ENCODE measurements around the gene SLC38A3. TPM values are rescaled to one million over a fixed set of nuclear protein-coding genes. Genes with fewer than 3 reads are reported as not detected.

SLC38A3 gene
- total RNA-seq, 1 donor from 2014 or later, result 0.56 TPM

- no peak overlapping the region for H3K4me3 Mint-ChIP-seq (ENCODE audit: unreplicated experiment)
- TF ChIP-seq, protein P1, sequence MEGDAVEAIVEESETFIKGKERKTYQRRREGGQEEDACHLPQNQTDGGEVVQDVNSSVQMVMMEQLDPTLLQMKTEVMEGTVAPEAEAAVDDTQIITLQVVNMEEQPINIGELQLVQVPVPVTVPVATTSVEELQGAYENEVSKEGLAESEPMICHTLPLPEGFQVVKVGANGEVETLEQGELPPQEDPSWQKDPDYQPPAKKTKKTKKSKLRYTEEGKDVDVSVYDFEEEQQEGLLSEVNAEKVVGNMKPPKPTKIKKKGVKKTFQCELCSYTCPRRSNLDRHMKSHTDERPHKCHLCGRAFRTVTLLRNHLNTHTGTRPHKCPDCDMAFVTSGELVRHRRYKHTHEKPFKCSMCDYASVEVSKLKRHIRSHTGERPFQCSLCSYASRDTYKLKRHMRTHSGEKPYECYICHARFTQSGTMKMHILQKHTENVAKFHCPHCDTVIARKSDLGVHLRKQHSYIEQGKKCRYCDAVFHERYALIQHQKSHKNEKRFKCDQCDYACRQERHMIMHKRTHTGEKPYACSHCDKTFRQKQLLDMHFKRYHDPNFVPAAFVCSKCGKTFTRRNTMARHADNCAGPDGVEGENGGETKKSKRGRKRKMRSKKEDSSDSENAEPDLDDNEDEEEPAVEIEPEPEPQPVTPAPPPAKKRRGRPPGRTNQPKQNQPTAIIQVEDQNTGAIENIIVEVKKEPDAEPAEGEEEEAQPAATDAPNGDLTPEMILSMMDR (IDR thresholded peaks at IDR 0.05; ENCODE audit: unreplicated experiment), result no peak
- DNase-seq (ENCODE audit: low spot score), result peak; percentile 41
Observed at GRCh38 chr3:50165910-50166538, 39.0 kb upstream of the SLC38A3 start.

DNA sequence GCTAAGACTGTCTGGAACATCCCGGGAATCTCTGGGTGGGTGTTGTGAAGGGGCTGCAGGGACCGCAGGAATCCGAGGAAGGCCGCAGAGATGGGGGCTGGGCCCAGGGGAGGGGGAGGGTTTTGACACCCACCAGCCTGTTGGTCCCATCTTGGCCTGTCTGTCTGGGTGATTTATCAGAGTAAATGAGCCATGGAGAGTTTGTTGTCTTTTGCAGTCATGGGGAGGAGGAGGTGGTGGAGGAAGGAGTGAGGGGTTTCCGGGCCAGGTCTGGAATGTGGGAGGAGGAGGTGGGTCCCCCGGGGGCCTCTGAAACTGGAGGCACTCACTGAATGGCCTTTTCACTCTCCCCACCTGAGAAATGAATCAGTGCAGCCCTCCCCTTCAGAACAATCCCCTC lies 38.5 kb upstream of the SLC38A3 start:
- Mint-ChIP-seq H3K27ac (ENCODE audit: unreplicated experiment) (peak overlapping the region; percentile 84), H3K9me3 (ENCODE audit: unreplicated experiment) (no peaks in the 10 kb centered on the region), H3K27me3 (ENCODE audit: unreplicated experiment) (peaks cover 4% of the 10 kb centered on the region), H3K4me1 (ENCODE audit: unreplicated experiment) (peaks cover 44% of the 10 kb centered on the region), H3K4me3 (ENCODE audit: unreplicated experiment) (peak overlapping the region; percentile 39), H3K36me3 (ENCODE audit: low read depth, unreplicated experiment) (peaks cover 9% of the 10 kb centered on the region)
- TF ChIP-seq, protein P1 (IDR thresholded peaks at IDR 0.05; ENCODE audit: unreplicated experiment), result no peak
- no peak for DNase-seq (ENCODE audit: low spot score)

More at GRCh38 chr3:50165910-50166538, 39.0 kb upstream of the SLC38A3 start:
- H3K27me3 Mint-ChIP-seq (ENCODE audit: unreplicated experiment), result peaks cover 4% of the 10 kb centered on the region
- H3K4me1 Mint-ChIP-seq (ENCODE audit: unreplicated experiment), result peaks cover 43% of the 10 kb centered on the region
- peak overlapping the region; percentile 84 for H3K27ac Mint-ChIP-seq (ENCODE audit: unreplicated experiment)
- H3K36me3 Mint-ChIP-seq (ENCODE audit: low read depth, unreplicated experiment), result peaks cover 9% of the 10 kb centered on the region
- no peaks in the 10 kb centered on the region for H3K9me3 Mint-ChIP-seq (ENCODE audit: unreplicated experiment)

DNA sequence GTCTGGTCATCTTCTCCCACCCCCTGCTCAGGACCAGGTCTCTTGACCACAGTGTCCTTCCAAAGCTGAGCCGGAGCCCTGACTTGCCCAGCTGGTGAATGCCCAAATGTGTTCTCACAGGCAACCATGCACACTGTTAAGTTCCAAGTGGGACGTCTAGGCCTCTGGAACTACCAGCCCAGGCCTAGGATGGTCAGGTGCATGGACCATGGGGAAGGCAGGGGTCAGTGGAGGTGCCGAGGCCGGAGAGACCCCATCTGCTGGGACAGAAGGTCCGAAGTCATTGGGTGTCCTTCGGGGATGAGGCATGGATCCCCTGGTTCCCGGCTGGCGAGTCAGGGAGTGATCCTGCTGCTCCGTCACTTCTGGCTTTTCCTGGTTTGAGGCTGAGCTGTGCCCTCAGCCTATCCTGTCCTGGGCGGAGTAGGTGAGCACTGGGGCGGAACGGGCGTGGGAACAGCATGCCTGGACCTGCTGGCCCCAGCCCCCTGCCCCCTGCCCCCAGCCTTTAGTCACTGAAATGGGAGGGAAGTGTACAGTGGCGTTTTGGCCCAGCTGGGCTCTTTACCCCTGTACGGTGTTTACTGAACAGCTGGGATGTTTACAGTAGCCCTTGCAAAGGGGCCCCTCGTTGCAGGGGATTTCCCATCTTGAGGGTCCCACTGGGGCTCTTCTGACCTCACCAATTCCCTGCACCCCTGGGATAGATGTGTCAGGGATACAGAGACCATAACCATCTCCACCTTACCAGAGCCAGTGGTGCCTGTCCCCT lies 37.8 kb upstream of the SLC38A3 start:
- Mint-ChIP-seq H3K27me3 (ENCODE audit: unreplicated experiment) (peaks cover 4% of the 10 kb centered on the region), H3K9me3 (ENCODE audit: unreplicated experiment) (no peaks in the 10 kb centered on the region), H3K4me3 (ENCODE audit: unreplicated experiment) (no peak overlapping the region), H3K36me3 (ENCODE audit: low read depth, unreplicated experiment) (peaks cover 9% of the 10 kb centered on the region), H3K4me1 (ENCODE audit: unreplicated experiment) (peaks cover 47% of the 10 kb centered on the region), H3K27ac (ENCODE audit: unreplicated experiment) (peak overlapping the region; percentile 84)
- no peak for DNase-seq (ENCODE audit: low spot score)
- TF ChIP-seq, protein P1 (IDR thresholded peaks at IDR 0.05; ENCODE audit: unreplicated experiment), result no peak

- H3K9me3 Mint-ChIP-seq (ENCODE audit: unreplicated experiment), result no peaks in the 10 kb centered on the region
- peak overlapping the region; percentile 38 for H3K27ac Mint-ChIP-seq (ENCODE audit: unreplicated experiment)
- no peak overlapping the region for H3K4me3 Mint-ChIP-seq (ENCODE audit: unreplicated experiment)
- no peak for DNase-seq (ENCODE audit: low spot score)
- peaks cover 5% of the 10 kb centered on the region for H3K36me3 Mint-ChIP-seq (ENCODE audit: low read depth, unreplicated experiment)
- TF ChIP-seq, protein P1 (IDR thresholded peaks at IDR 0.05; ENCODE audit: unreplicated experiment), result no peak
- H3K4me1 Mint-ChIP-seq (ENCODE audit: unreplicated experiment), result peaks cover 42% of the 10 kb centered on the region
- H3K27me3 Mint-ChIP-seq (ENCODE audit: unreplicated experiment), result peaks cover 4% of the 10 kb centered on the region
Observed at GRCh38 chr3:50167841-50168209, 37.2 kb upstream of the SLC38A3 start.

DNA sequence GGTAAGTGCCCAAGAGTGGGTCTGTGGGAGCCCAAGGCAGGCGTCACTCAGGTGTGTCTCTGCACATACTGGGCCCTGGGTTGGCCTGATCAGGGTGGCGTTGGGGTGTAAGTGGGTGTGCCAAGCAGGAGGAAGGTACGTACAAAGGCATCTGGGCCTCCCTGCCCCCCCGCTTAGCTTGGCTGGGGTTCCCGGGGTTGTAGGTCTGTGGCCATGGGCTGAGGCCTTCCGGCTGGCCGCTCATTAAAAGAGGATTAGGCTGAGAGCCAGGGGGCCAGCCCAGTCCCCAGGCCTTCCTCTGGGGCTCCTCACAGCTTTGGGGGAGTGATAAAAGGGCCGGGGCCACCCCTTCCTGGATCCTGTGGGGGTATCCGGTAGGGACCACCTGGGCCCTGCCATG lies 36.7 kb upstream of the SLC38A3 start:
- no peak overlapping the region for H3K27ac Mint-ChIP-seq (ENCODE audit: unreplicated experiment)
- no peaks in the 10 kb centered on the region for H3K9me3 Mint-ChIP-seq (ENCODE audit: unreplicated experiment)

More for the DNA sequence above, 36.7 kb upstream of the SLC38A3 start:
- H3K36me3 Mint-ChIP-seq (ENCODE audit: low read depth, unreplicated experiment), result peaks cover 5% of the 10 kb centered on the region
- H3K4me1 Mint-ChIP-seq (ENCODE audit: unreplicated experiment), result peaks cover 42% of the 10 kb centered on the region
- H3K4me3 Mint-ChIP-seq (ENCODE audit: unreplicated experiment), result no peak overlapping the region
- TF ChIP-seq, protein P1 (IDR thresholded peaks at IDR 0.05; ENCODE audit: unreplicated experiment), result no peak
- H3K27me3 Mint-ChIP-seq (ENCODE audit: unreplicated experiment), result peaks cover 4% of the 10 kb centered on the region
- no peak for DNase-seq (ENCODE audit: low spot score)

Measured in endothelial cell (in vitro differentiated cells).